Measurements from ENCODE around the gene NFIX. TPM values are rescaled to one million over a fixed set of nuclear protein-coding genes. Genes with fewer than 3 reads are reported as not detected.

The NFIX gene
- total and polyA plus RNA-seq, 2 of the 13 experiments (the other 11 are each of a cell fraction or from before 2014, with no cell fraction given) = 3.4 to 5.4 TPM

- Histone ChIP-seq H4K20me1 (ENCODE audit: insufficient read depth, low read length) (no peaks in the 10 kb centered on the region; the same call in none of the 2 replicates), H3K9me3 (ENCODE audit: low read length) (no peaks in the 10 kb centered on the region), H3K9ac (ENCODE audit: insufficient read depth, low read depth, low read length) (no peak overlapping the region), H3K36me3 (replicated peaks in 1 of 2; ENCODE audit: control insufficient read depth in 1 of 2, insufficient read depth in 2 of 2, low read length in 2 of 2) (no peaks in the 10 kb centered on the region; a peak in 1 of 5 replicates), H3K4me3 (replicated peaks in 1 of 3; ENCODE audit: insufficient read depth in 1 of 3, low read depth in 2 of 3, low read length in 3 of 3) (no peak overlapping the region), H3K4me1 (ENCODE audit: insufficient read depth, low read length) (peaks cover 47% of the 10 kb centered on the region), H3K27me3 (ENCODE audit: control insufficient read depth in 1 of 2, insufficient read depth in 2 of 2, low read length in 2 of 2) (no peaks in the 10 kb centered on the region), H2AFZ (ENCODE audit: low read length) (no peak overlapping the region), H3K4me2 (ENCODE audit: low read depth, low read length) (no peak overlapping the region), H3K27ac (ENCODE audit: extremely low read length, insufficient read depth, low read length) (no peak overlapping the region), H3K79me2 (ENCODE audit: insufficient read depth, low read length) (no peaks in the 10 kb centered on the region)
- CTCF ChIA-PET (ENCODE audit: low intra/inter-chr PET ratio, low total read pairs) = no interaction called here
- in situ Hi-C loops (cut with HindIII; ENCODE audit: extremely low pct_ligation_motif_present, low pct_unique_long_range_greater_than_20kb) = no loop called here
- intact Hi-C loops (cut with micrococcal nuclease; ENCODE audit: unreplicated experiment) = no loop called here
- DNase-seq (ENCODE audit: low spot score) (no peak), FAIRE-seq (no peak), ATAC-seq (no peak)
- 96% methylated on average over 69 of the region's 69 CpGs for WGBS (ENCODE audit: low lambda C conversion rate)
- BruUV-seq (replicated peaks) = no TSS peak
- peak; percentile 14 for TF ChIP-seq HNRNPLL (IDR thresholded peaks at IDR 0.05; ENCODE audit: low read depth, low read length, poor library complexity, severe bottlenecking)
- 0 out of 2 replicates have a peak, but pooled peaks have one; percentile 0 for TF ChIP-seq POLR2G (IDR thresholded peaks at IDR 0.05; ENCODE audit: low read depth, low read length)
- no peak for TF ChIP-seq ATF2 (CRISPR knock-in tag; IDR thresholded peaks at IDR 0.05)
- POLR2A ChIA-PET = no interaction called here
These were observed 102.4 kb downstream of the NFIX start for GRCh38 chr19:13097463-13098258.

GRCh38 chr19:13098277-13099072, 103.2 kb downstream of the NFIX start:
- FAIRE-seq (no peak), DNase-seq (ENCODE audit: low spot score) (no peak), ATAC-seq (no peak)
- POLR2A ChIA-PET = no interaction called here
- H2AFZ ChIP-seq (ENCODE audit: low read length) = no peak overlapping the region
- H3K4me3 ChIP-seq (replicated peaks in 1 of 3; ENCODE audit: insufficient read depth in 1 of 3, low read depth in 2 of 3, low read length in 3 of 3) = no peak overlapping the region
- no TSS peak for BruUV-seq (replicated peaks)
- no peaks in the 10 kb centered on the region for H3K27me3 ChIP-seq (ENCODE audit: control insufficient read depth in 1 of 2, insufficient read depth in 2 of 2, low read length in 2 of 2)
- TF ChIP-seq ZKSCAN1 (IDR thresholded peaks at IDR 0.05; ENCODE audit: low read length) (no peak), HNRNPK (IDR thresholded peaks at IDR 0.05; ENCODE audit: low read depth, low read length, poor library complexity, severe bottlenecking) (no peak), ATF7-NPFF (CRISPR knock-in tag; IDR thresholded peaks at IDR 0.05; ENCODE audit: low read depth) (no peak), JUNB (CRISPR knock-in tag; IDR thresholded peaks at IDR 0.05; ENCODE audit: borderline replicate concordance) (no peak), ZNF580 (CRISPR knock-in tag; IDR thresholded peaks at IDR 0.05; ENCODE audit: borderline replicate concordance, low read depth) (no peak), MED8 (CRISPR knock-in tag; IDR thresholded peaks at IDR 0.05; ENCODE audit: insufficient replicate concordance) (no peak), ZNF773 (CRISPR knock-in tag; IDR thresholded peaks at IDR 0.05; ENCODE audit: borderline replicate concordance) (no peak), SCMH1 (CRISPR knock-in tag; IDR thresholded peaks at IDR 0.05; ENCODE audit: borderline replicate concordance) (no peak), TCF7L2 (IDR thresholded peaks at IDR 0.05; ENCODE audit: low read depth, low read length) (no peak), SPEN (CRISPR knock-in tag; IDR thresholded peaks at IDR 0.05; ENCODE audit: low read depth) (no peak), EZH2 (conservative IDR thresholded peaks at IDR 0.05; ENCODE audit: low read depth, low read length) (no peak), SRY (CRISPR knock-in tag; IDR thresholded peaks at IDR 0.05) (no peak), POGZ (CRISPR knock-in tag; IDR thresholded peaks at IDR 0.05) (no peak)
- no peak overlapping the region for H3K4me2 ChIP-seq (ENCODE audit: low read depth, low read length)
- in situ Hi-C loops (cut with HindIII; ENCODE audit: extremely low pct_ligation_motif_present, low pct_unique_long_range_greater_than_20kb) = no loop called here
- H3K27ac ChIP-seq (ENCODE audit: extremely low read length, insufficient read depth, low read length) = no peak overlapping the region
- no peaks in the 10 kb centered on the region for H3K36me3 ChIP-seq (replicated peaks in 1 of 2; ENCODE audit: control insufficient read depth in 1 of 2, insufficient read depth in 2 of 2, low read length in 2 of 2)
- H3K9me3 ChIP-seq (ENCODE audit: low read length) = no peaks in the 10 kb centered on the region
- no peaks in the 10 kb centered on the region for H3K79me2 ChIP-seq (ENCODE audit: insufficient read depth, low read length)
- H4K20me1 ChIP-seq (ENCODE audit: insufficient read depth, low read length) = no peaks in the 10 kb centered on the region; the same call in none of the 2 replicates
- CTCF ChIA-PET (ENCODE audit: low intra/inter-chr PET ratio, low total read pairs) = no interaction called here
- no peak overlapping the region for H3K9ac ChIP-seq (ENCODE audit: insufficient read depth, low read depth, low read length)
- 97% methylated on average over 53 of the region's 58 CpGs for WGBS (ENCODE audit: low lambda C conversion rate)
- H3K4me1 ChIP-seq (ENCODE audit: insufficient read depth, low read length) = peaks cover 46% of the 10 kb centered on the region
- intact Hi-C loops (cut with micrococcal nuclease; ENCODE audit: unreplicated experiment) = no loop called here
